HG02981 (cell line): ENCODE measurements around the gene TOR1A.

ENCODE experiments used
- ATAC-seq: cut with Tn5 transposase; IDR thresholded peaks from one replicate; pipeline ENCODE4 v1.9.1; 2021; ENCODE audit warnings: mild to moderate bottlenecking, moderate library complexity; ENCODE audit not compliant: unreplicated experiment

Gene TOR1A

GRCh38 chr9:129853614-129854013 is 29.7 kb upstream of the TOR1A start:
- ATAC-seq = no peak

- ATAC-seq = no peak
These were observed 28.6 kb upstream of the TOR1A start for GRCh38 chr9:129852579-129852978.

GRCh38 chr9:129851821-129852220 is 27.9 kb upstream of the TOR1A start:
- ATAC-seq = no peak

- ATAC-seq = no peak
These were observed 27.1 kb upstream of the TOR1A start for GRCh38 chr9:129850821-129851550.

- no peak for ATAC-seq
These were observed 26.0 kb upstream of the TOR1A start for GRCh38 chr9:129849901-129850300.

- no peak for ATAC-seq
These were observed 24.9 kb upstream of the TOR1A start for GRCh38 chr9:129848712-129849441.

GRCh38 chr9:129845373-129845772 is 21.4 kb upstream of the TOR1A start:
- ATAC-seq = no peak

- ATAC-seq = no peak
These were observed 17.1 kb upstream of the TOR1A start for GRCh38 chr9:129841071-129841470.

GRCh38 chr9:129840034-129840433 is 16.1 kb upstream of the TOR1A start:
- ATAC-seq = no peak

GRCh38 chr9:129839324-129840023 is 15.5 kb upstream of the TOR1A start:
- no peak for ATAC-seq

- ATAC-seq = no peak
These were observed 14.8 kb upstream of the TOR1A start for GRCh38 chr9:129838707-129839259.

GRCh38 chr9:129836311-129837007 is 12.5 kb upstream of the TOR1A start:
- no peak for ATAC-seq

- ATAC-seq = no peak
These were observed 11.9 kb upstream of the TOR1A start for GRCh38 chr9:129835860-129836223.

GRCh38 chr9:129835128-129835859 is 11.4 kb upstream of the TOR1A start, which contains the start of the genes C9orf78 and USP20:
Gene C9orf78, minus strand, starts transcription at chr9:129835275. Its CDS starts 54 bp downstream, at chr9:129835221.
Gene USP20, plus strand, starts transcription at chr9:129835458. Its CDS starts 17,098 bp downstream, at chr9:129852556.
- peak; percentile 94 for ATAC-seq

- peak; percentile 12 for ATAC-seq
These were observed 10.7 kb upstream of the TOR1A start for GRCh38 chr9:129834489-129835127.

GRCh38 chr9:129832982-129833381 is 9.0 kb upstream of the TOR1A start:
- ATAC-seq = no peak

GRCh38 chr9:129828969-129829368 is 5.0 kb upstream of the TOR1A start:
- no peak for ATAC-seq

GRCh38 chr9:129828051-129828450 is 4.1 kb upstream of the TOR1A start:
- ATAC-seq = no peak

GRCh38 chr9:129826759-129827158 is 2.8 kb upstream of the TOR1A start:
- ATAC-seq = no peak

GRCh38 chr9:129826344-129826743 is 2.4 kb upstream of the TOR1A start:
- no peak for ATAC-seq
